B cell (primary cell): ENCODE results near the gene KIAA0753. TPM values are rescaled to one million over a fixed set of nuclear protein-coding genes. Genes with fewer than 3 reads are reported as not detected.

Experiments
- ATAC-seq: fragments of 200-7000 bp; cut with Tn5 transposase; one replicate; pipeline ENCODE4 v1.10.0; 2021; ENCODE audit warnings: low read depth, mild to moderate bottlenecking, moderate number of reproducible peaks, moderate library complexity
- CTCF ChIA-PET: fragments of 350-600 bp; sonication (Branson Sonifier 250); formaldehyde crosslinking; loops from one replicate; lab custom pipeline; 2021; ENCODE audit warnings: antibody characterized with exemption, inconsistent platforms; lab: Charles Lee
- POLR2A ChIA-PET: fragments of 350-600 bp; sonication (Branson Sonifier 250); formaldehyde crosslinking; loops from one replicate; lab custom pipeline; 2021; ENCODE audit warnings: antibody characterized with exemption; lab: Charles Lee
- DNase-seq: peaks from one replicate; pipeline ENCODE4 v3.0.0; 2013
- H2AFZ ChIP-seq: 2 replicates; pipeline ENCODE4 v1.6.1; 2012; ENCODE audit warnings: mild to moderate bottlenecking, low read depth, low read length; ENCODE audit not compliant: insufficient read depth, poor library complexity, severe bottlenecking
- H3K27ac ChIP-seq, 2 donors: 1 replicate in 1 of 2; 2 replicates in 1 of 2; pipeline ENCODE4 v1.5.1; 2012 to 2013; ENCODE audit warnings: low read length in 2 of 2, mild to moderate bottlenecking in 2 of 2, moderate library complexity in 1 of 2
- H3K27me3 ChIP-seq, 4 experiments: fragments of 200-600 bp in 1 of 4; sonication (generic) in 1 of 4; replicated peaks in 1 of 4; 1 replicate in 2 of 4; 2 replicates in 2 of 4; pipeline versions ENCODE4 v1.6.1 to v1.7.0; 2013 to 2016; ENCODE audit warnings: low read length in 3 of 4, mild to moderate bottlenecking in 2 of 4, mixed read lengths in 1 of 4, moderate library complexity in 1 of 4; ENCODE audit not compliant: insufficient read depth in 4 of 4, control insufficient read depth in 3 of 4; ENCODE audit errors: control extremely low read depth in 1 of 4
- H3K36me3 ChIP-seq, 2 experiments: replicated peaks in 1 of 2; 1 replicate in 1 of 2; 2 replicates in 1 of 2; pipeline versions ENCODE4 v1.6.1 to v1.7.1; 2013; ENCODE audit warnings: low read length in 1 of 2; ENCODE audit not compliant: insufficient read depth in 2 of 2, control insufficient read depth in 1 of 2; ENCODE audit errors: control extremely low read depth in 1 of 2, extremely low read depth in 1 of 2
- H3K4me1 ChIP-seq, 2 donors: fragments of 200-600 bp in 1 of 2; sonication (generic) in 1 of 2; 1 replicate in 1 of 2; 2 replicates in 1 of 2; pipeline versions ENCODE4 v1.5.1 to v1.6.1; 2013 to 2017; ENCODE audit warnings: low read length in 2 of 2; ENCODE audit not compliant: control insufficient read depth in 2 of 2, insufficient read depth in 2 of 2
- H3K4me2 ChIP-seq: replicated peaks from 2 replicates; pipeline ENCODE3; 2012; ENCODE audit warnings: mild to moderate bottlenecking, low read depth, low read length; ENCODE audit not compliant: poor library complexity, severe bottlenecking
- H3K4me3 ChIP-seq, 5 experiments: fragments of 200-600 bp in 1 of 5; sonication (generic) in 1 of 5; 1 replicate in 3 of 5; 2 replicates in 2 of 5; pipeline versions ENCODE4 v1.5.1 to v1.7.0; 2011 to 2016; ENCODE audit warnings: low read length in 4 of 5, mild to moderate bottlenecking in 4 of 5, low read depth in 2 of 5, control low read depth in 1 of 5, moderate library complexity in 1 of 5; ENCODE audit not compliant: insufficient read depth in 1 of 5; ENCODE audit errors: control extremely low read depth in 1 of 5, extremely low read depth in 1 of 5
- H3K79me2 ChIP-seq: fragments of 200-600 bp; sonication (generic); one replicate; pipeline ENCODE4 v1.6.0; 2016; ENCODE audit warnings: low read length; ENCODE audit not compliant: control insufficient read depth, insufficient read depth
- H3K9ac ChIP-seq: fragments of 200-600 bp; sonication (generic); 2 replicates; pipeline ENCODE4 v1.6.1; 2017; ENCODE audit warnings: mild to moderate bottlenecking, low read length, moderate library complexity
- H3K9me3 ChIP-seq, 3 donors: one replicate each; pipeline versions ENCODE4 v1.6.1 to v1.7.1; 2013; ENCODE audit warnings: low read length in 2 of 3; ENCODE audit not compliant: control insufficient read depth in 2 of 3, insufficient read depth in 1 of 3; ENCODE audit errors: control extremely low read depth in 1 of 3
- H4K20me1 ChIP-seq: 2 replicates; pipeline ENCODE4 v1.6.0; 2012; ENCODE audit warnings: mild to moderate bottlenecking, low read length; ENCODE audit not compliant: insufficient read depth, control insufficient read depth, poor library complexity, severe bottlenecking
- H3K27ac Mint-ChIP-seq: one replicate; pipeline ENCODE4 v1.8.0; 2021; ENCODE audit warnings: mixed read lengths
- H3K27me3 Mint-ChIP-seq: one replicate; pipeline ENCODE4 v1.8.0; 2021; ENCODE audit warnings: mixed read lengths
- H3K4me1 Mint-ChIP-seq: one replicate; pipeline ENCODE4 v1.8.0; 2021; ENCODE audit warnings: mixed read lengths
- H3K4me3 Mint-ChIP-seq: one replicate; pipeline ENCODE4 v1.8.0; 2021; ENCODE audit warnings: mixed read lengths
- H3K9me3 Mint-ChIP-seq: one replicate; pipeline ENCODE4 v1.8.0; 2022; ENCODE audit warnings: mixed read lengths; ENCODE audit not compliant: insufficient read depth
- CTCF ChIP-seq: fragments of 200-600 bp; IDR thresholded peaks from one replicate; pipeline ENCODE4 v1.8.0; 2022; ENCODE audit warnings: antibody characterized with exemption, mild to moderate bottlenecking
- EZH2 ChIP-seq: IDR thresholded peaks from 2 replicates; pipeline ENCODE4 v1.6.1; 2012; ENCODE audit warnings: borderline replicate concordance, low read depth, mild to moderate bottlenecking, moderate library complexity, low read length; ENCODE audit not compliant: insufficient read depth, poor library complexity, severe bottlenecking
- WGBS: methylation state at CpG from one replicate; pipeline ENCODE4 v1.1.5; 2013; ENCODE audit warnings: missing lambda C conversion rate; ENCODE audit not compliant: insufficient coverage; 5-methylcytosine and 5-hydroxymethylcytosine counted together
- intact Hi-C: fragments of 100-400 bp; cut with micrococcal nuclease; formaldehyde crosslinking; loops from one replicate; pipeline ENCODE4 v1.10.0; 2022
- polyA plus RNA-seq: library from polyadenylated mRNA; depleted of rRNA; stranded (reverse); fragments of >200 nt; gene quantifications from 2 replicates; pipeline ENCODE4 v1.2.3, GENCODE V29; 2012
- total RNA-seq, 2 donors: library from RNA; stranded (reverse); fragments of 120-200 nt in 1 of 2; gene quantifications; 1 replicate in 1 of 2; 2 replicates in 1 of 2; pipeline versions ENCODE4 v1.2.3 to v1.2.4, GENCODE V29; 2013 to 2022

The KIAA0753 gene
- total and polyA plus RNA-seq, 2 donors (not counting 1 experiment from before 2014, with no cell fraction given): 6.3 to 29.1 TPM

GRCh38 chr17:6661464-6661848 is 20.9 kb upstream of the KIAA0753 start:
- CTCF ChIA-PET: interaction anchor here (0.5 to 2.0 kb wide), 5 partner anchors 8 to 1073 kb away, joined by 3 to 7 read pairs (median 5); partner anchors contain the start of genes C17orf100 and MED31
- Histone ChIP-seq H3K9me3 (peaks cover 0 to 4% (median 0%) of the 10 kb centered on the region in 3 donors), H3K4me1 (peaks cover 41 to 64% of the 10 kb centered on the region in 2 donors), H3K4me2 (peak overlapping the region; percentile 78), H3K27ac (no peak overlapping the region), H3K79me2 (peaks cover 33% of the 10 kb centered on the region), H4K20me1 (peaks cover 4% of the 10 kb centered on the region), H3K36me3 (peaks cover 0 to 11% of the 10 kb centered on the region in 2 experiments), H2AFZ (peak overlapping the region; percentile 26), H3K9ac (peak overlapping the region; percentile 43), H3K4me3 (peak overlapping the region in 4 of 5 experiments; percentile 18 to 54 (median 40)), H3K27me3 (no peaks in the 10 kb centered on the region)
- no peak for ATAC-seq
- no peaks in the 10 kb centered on the region for H3K27me3 Mint-ChIP-seq
- POLR2A ChIA-PET: interaction anchor here (0.9 to 3.3 kb wide), 2 partner anchors 11 to 21 kb away, joined by 3 to 17 read pairs; partner anchors contain the start of genes C17orf100, KIAA0753, MED31 and TXNDC17
- H3K4me3 Mint-ChIP-seq: peak overlapping the region; percentile 73
- H3K27ac Mint-ChIP-seq: peak overlapping the region; percentile 84
- no CpG with 5 or more reads among the region's 2 CpGs for WGBS
- no peaks in the 10 kb centered on the region for H3K9me3 Mint-ChIP-seq
- intact Hi-C loops: no loop called here
- no peak for TF ChIP-seq CTCF
- TF ChIP-seq EZH2: no peak
- H3K4me1 Mint-ChIP-seq: peaks cover 59% of the 10 kb centered on the region
- no peak for DNase-seq

- POLR2A ChIA-PET: interaction anchor here (0.9 to 3.3 kb wide), 2 partner anchors 10 to 21 kb away, joined by 3 to 17 read pairs; partner anchors contain the start of genes C17orf100, KIAA0753, MED31 and TXNDC17
- intact Hi-C loops: no loop called here
- CTCF ChIA-PET: interaction anchor here (0.9 to 2.0 kb wide), 4 partner anchors 9 to 1072 kb away, joined by 3 to 7 read pairs (median 6); partner anchors contain the start of genes C17orf100 and MED31
- 0% methylated on average over 8 of the region's 11 CpGs for WGBS
- ATAC-seq: peak; percentile 70
- Histone ChIP-seq H4K20me1 (no peaks in the 10 kb centered on the region), H3K4me3 (peak overlapping the region in 4 of 5 experiments; percentile 18 to 54 (median 40)), H3K9me3 (peaks cover 0 to 4% (median 0%) of the 10 kb centered on the region in 3 donors), H3K4me1 (peaks cover 41 to 61% of the 10 kb centered on the region in 2 donors), H3K36me3 (peaks cover 0 to 9% of the 10 kb centered on the region in 2 experiments), H3K9ac (peak overlapping the region; percentile 43), H3K27me3 (no peaks in the 10 kb centered on the region), H3K27ac (peak overlapping the region; percentile 31 to 76), H3K4me2 (peak overlapping the region; percentile 78), H3K79me2 (peaks cover 29% of the 10 kb centered on the region), H2AFZ (peak overlapping the region; percentile 27)
- peak overlapping the region; percentile 73 for H3K4me3 Mint-ChIP-seq
- H3K9me3 Mint-ChIP-seq: no peaks in the 10 kb centered on the region
- no peaks in the 10 kb centered on the region for H3K27me3 Mint-ChIP-seq
- H3K27ac Mint-ChIP-seq: peak overlapping the region; percentile 84
- DNase-seq: peak; percentile 78
- H3K4me1 Mint-ChIP-seq: peaks cover 58% of the 10 kb centered on the region
- TF ChIP-seq CTCF (no peak), EZH2 (no peak)
Observed at GRCh38 chr17:6660805-6661463, 20.4 kb upstream of the KIAA0753 start.
